ENCODE data around the gene CELA3A.

The CELA3A gene

DNA sequence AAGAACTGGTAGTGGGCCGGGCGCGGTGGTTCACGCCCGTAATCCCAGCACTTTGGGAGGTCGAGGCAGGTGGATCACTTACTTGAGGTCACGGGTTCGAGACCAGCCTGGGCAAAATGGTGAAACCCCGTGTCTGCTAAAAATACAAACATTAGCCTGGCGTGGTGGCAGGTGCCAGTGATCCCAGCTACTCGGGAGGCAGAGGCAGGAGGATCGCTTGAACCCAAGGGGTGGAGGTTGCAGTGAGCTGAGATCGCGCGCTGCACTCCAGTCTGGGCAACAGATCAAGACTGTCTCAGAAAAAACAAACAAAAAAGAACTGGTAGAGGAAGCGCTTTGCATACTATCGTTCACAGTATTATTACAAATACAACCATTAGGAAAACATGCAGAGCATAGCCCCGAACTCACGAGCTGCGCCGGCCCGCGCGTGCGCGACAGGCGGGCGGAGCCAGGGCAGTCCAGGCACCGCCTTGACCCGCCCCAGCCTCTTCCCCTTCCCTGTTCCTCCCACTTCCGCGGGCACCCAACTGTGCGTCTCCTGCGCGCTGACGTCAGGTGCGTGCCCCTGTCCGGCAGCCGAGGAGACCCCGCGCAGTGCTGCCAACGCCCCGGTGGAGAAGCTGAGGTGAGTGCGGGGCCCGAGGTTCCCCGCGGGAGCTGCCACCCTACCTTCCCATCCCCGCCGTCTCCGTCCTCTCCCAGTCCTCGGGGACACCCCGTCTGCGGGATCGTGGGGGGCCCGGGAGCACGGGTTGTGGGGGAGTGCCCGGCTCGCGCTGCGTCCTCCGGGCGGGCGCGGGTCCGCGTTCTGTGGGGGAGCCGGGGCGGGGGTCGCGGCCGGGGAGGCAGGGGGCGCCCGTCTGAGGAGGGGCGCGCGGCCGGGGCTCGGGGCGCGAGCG is 50.9 kb downstream of the CELA3A start, which contains the start of gene CDC42:
Gene CDC42, plus strand, starts transcription at position 595 of the 902 bp plus-strand sequence. CDS start 25,770 bp downstream, outside the sequence.
- DNase-seq, result peak; percentile 89 to 93

- peak; percentile 32 to 45 for DNase-seq
These were observed 51.8 kb downstream of the CELA3A start for GRCh38 chr1:22053017-22053860.

DNA sequence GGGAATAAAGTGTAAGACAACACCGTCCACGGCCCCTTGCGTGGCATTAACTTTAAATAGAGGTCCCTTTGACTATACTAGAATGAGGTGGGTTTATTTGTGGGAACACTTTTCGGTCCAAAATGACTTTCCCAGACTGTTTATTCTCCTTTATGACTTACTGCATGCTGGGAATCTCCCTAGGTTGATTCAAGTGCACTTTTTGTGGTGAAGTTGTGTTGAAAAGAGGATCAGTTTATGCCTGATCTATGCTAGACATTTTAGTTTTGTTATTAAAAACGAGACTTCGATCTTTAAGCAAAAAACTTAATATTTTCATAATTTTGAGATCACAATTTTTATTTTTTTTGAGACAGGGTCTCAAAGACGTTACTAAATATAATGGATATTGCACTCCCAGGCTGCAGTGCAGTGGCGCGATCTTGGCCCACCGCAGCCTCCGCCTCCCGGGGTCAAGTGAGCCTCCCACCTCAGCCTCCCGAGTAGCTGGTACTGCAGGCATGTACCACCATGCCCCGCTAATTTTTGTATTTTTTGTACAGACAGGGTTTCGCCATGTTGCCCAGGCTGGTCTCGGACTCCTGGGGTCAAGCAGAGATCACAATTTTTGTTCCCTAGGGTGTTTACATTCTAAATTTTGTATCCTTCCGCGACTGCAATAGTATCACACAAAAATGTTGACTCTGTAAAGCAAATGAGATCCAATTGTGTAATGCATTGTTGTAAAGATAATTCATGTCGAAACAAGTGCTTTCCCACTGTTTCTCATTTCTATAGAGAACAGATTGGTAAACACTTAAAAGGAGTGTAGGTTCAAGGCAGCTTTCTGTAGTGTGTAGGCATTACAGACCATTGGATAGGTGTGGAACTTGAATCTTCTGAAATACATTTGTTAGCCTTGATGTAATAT is 52.7 kb downstream of the CELA3A start:
- no peak for DNase-seq

DNA sequence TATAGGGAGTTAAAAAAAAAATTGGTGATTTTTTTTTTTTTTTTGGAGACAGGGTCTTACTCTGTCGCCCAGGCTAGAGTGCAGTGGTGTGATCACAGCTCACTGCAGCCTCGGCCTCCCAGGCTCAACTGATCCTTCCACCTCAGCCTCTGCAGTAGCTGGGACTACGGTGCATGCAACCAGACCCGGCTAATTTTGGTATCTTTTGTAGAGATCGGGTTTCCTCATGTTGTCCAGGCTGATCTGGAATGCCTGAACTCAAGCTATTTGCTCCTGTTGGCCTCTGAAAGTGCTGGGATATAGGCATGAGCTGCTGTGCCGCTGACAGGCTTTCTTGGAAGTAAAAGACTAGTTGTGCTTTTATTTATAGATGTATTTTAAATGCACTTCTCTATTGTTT is 54.0 kb downstream of the CELA3A start:
- no peak for DNase-seq

GRCh38 chr1:22056043-22056442 is 54.6 kb downstream of the CELA3A start:
- no peak for DNase-seq

- DNase-seq, result no peak
These were observed 55.5 kb downstream of the CELA3A start for GRCh38 chr1:22056936-22057335.

DNA sequence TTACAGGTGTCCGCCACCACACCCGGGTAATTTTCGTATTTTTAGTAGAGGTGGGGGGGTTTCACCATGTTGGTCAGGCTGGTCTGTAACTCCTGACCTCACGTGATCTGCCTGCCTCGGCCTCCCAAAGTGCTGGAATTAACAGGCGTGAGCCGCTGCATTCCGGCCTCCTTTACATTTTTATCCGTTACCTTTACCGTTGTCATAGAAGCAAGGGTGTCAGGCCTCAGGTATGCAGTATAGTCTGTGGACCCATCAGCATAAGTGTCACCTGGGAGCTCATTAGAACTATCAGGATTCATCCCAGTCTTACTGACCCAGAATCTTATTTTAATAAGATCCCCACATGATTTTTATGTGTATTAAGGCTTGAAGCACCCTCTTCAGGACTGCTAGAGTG is 56.4 kb downstream of the CELA3A start:
- no peak for DNase-seq
